Dermis blood vessel endothelial cell (primary cell): ENCODE results near the gene GNRH2. TPM values are rescaled to one million over a fixed set of nuclear protein-coding genes. Genes with fewer than 3 reads are reported as not detected.
"Not testable (repeated sequence)": the region's sequence is repeated elsewhere in the genome, so short reads cannot be mapped to it uniquely, and the experiment has no call there.

ENCODE experiments used
- DNase-seq: peaks from one replicate; pipeline ENCODE4 v3.0.0; 2010
- total RNA-seq: library from RNA; depleted of rRNA; stranded (reverse); fragments of >200 nt; gene quantifications from 2 replicates; pipeline ENCODE4 v1.2.3, GENCODE V29; 2014

The GNRH2 gene
- total RNA-seq, 1 donor from 2014 or later = not detected

DNA sequence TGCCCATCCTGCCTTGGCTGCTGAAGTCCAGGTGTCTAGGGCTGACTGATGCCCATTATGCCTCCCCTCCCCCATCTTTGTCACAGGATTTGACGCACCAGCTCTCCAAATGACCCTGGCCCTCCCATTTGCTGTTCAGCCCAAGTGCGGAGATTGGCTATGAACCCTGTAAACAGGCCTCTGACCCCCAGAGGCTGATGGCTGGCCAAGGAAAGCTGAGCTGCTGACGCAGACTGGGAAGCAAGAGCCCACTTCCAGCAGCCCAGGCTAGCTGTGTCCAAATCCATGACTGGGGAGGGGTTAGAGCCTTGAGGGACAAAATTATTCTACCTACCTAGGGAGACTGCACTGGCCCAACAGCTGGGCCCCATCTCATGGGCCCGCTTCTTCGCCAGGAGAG is 797 bp upstream of the GNRH2 start:
- no peak for DNase-seq

DNA sequence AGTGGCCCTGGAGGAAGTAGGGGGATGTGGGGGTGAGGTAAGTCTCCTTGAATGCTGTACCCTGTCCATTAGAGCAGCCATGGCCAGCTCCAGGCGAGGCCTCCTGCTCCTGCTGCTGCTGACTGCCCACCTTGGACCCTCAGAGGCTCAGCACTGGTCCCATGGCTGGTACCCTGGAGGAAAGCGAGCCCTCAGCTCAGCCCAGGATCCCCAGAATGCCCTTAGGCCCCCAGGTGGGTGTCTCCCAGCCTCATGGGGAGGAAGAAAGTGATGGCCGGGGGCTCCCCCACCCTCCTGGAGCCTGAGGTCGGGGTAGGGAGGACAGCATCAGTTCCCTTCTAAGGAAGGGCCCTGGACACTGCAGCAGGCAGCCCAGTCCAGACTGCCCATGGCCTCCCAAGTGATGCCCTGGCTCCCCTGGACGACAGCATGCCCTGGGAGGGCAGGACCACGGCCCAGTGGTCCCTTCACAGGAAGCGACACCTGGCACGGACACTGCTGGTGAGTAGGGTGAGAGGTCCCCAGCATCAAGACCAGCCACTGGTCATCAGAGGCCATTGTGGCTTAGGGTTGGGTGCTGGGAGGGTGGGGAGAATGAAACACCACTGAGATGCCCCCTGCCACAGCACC is 1.0 kb downstream of the GNRH2 start:
- no peak for DNase-seq

DNA sequence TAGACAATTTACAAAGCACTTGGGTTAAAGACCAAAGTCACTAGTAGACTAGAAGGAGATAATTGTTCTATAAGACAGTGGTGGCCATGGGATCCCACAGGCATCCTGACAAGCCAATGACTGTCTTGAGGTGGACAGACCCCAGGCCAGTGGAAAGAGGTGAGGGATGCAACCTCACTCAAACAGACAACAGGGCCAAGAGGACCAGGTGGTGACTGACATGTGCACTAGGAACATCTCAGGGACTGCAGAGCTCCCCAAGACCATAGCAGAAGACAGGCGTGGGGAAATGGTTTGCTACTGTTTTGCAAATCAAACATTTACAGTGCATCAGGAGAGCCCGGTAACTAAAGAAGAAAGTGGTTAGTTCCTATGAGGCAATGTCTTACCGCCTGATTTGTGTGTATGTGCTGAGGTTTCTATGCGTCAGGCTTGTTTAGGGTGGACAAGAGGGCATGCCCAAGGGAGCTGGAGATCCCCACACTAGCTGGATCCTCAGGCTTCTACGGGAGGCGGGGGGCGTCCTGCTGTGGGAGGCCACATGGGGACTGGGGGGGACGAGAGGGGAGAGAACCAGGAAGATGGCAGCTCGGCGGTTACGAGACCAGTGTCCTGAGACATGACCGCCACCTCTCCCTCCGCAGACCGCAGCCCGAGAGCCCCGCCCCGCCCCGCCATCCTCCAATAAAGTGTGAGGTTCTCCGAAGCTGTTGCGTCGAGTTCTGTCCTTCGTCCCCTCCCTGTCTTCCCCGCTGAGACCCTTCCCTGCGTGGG is 1.8 kb downstream of the GNRH2 start:
- DNase-seq = no peak

DNA sequence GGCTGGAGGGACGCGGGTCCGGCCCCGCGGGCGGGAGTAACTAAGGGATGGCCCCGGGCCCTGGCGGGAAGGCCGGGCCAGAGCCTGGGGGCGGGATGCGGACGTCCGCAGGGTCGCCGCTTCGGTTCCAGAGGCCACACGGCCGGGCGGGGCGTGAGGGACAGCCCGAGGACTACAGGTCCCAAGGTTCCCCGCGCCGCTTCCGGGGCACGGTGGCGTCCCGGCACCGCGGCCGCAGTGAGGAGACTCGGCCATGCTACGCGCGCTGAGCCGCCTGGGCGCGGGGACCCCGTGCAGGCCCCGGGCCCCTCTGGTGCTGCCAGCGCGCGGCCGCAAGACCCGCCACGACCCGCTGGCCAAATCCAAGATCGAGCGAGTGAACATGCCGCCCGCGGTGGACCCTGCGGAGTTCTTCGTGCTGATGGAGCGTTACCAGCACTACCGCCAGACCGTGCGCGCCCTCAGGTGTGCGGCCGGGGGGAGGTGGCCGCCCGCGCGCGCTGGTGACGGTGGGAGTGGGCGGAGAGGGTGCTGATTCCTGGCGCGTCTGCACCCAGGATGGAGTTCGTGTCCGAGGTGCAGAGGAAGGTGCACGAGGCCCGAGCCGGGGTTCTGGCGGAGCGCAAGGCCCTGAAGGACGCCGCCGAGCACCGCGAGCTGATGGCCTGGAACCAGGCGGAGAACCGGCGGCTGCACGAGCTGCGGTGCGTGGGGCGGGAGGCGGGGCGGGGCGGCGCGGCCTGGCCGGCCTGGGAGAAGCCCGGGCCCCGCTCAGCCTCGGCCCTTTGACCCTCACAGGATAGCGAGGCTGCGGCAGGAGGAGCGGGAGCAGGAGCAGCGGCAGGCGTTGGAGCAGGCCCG is 2.6 kb downstream of the GNRH2 start, which contains the start of gene MRPS26:
Gene MRPS26 (plus strand): TSS at position 237 of the 861 bp plus-strand sequence. CDS start 17 bp downstream, at position 254.
- peak; percentile 89 for DNase-seq

DNA sequence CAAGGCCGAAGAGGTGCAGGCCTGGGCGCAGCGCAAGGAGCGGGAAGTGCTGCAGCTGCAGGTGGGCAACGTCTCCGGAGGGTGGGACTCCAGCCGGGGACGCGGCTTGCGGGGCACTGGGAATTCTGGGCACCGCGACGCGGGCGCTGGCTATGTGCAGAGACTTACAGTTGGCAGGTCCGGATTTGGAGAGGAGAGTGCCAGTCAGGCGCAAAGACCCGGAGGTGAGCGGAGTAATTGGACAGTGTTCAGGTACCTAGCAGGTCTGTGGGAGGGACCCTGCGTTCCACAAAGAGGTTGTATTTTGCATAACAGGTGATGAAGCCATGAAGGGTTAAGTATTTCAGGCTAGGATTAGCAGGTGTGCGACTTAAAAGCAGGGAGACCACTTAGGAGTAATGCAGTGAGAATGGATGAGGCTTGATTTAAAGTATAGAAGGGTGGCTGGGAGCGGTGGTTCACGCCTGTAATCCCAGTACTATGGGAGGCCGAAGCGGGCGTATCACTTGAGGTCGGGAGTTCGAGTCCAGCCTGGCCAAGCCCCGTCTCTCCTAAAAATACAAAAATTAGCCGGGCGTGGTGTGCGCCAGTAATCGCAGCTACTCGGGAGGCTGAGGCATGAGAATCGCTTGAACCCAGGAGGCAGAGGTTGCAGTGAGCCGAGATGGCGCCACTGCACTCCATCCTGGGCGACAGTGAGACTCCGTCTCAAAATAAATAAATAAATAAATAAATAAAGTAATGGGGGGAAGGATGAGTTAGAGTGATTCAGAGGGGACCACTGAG is 3.4 kb downstream of the GNRH2 start:
- DNase-seq = no peak

DNA sequence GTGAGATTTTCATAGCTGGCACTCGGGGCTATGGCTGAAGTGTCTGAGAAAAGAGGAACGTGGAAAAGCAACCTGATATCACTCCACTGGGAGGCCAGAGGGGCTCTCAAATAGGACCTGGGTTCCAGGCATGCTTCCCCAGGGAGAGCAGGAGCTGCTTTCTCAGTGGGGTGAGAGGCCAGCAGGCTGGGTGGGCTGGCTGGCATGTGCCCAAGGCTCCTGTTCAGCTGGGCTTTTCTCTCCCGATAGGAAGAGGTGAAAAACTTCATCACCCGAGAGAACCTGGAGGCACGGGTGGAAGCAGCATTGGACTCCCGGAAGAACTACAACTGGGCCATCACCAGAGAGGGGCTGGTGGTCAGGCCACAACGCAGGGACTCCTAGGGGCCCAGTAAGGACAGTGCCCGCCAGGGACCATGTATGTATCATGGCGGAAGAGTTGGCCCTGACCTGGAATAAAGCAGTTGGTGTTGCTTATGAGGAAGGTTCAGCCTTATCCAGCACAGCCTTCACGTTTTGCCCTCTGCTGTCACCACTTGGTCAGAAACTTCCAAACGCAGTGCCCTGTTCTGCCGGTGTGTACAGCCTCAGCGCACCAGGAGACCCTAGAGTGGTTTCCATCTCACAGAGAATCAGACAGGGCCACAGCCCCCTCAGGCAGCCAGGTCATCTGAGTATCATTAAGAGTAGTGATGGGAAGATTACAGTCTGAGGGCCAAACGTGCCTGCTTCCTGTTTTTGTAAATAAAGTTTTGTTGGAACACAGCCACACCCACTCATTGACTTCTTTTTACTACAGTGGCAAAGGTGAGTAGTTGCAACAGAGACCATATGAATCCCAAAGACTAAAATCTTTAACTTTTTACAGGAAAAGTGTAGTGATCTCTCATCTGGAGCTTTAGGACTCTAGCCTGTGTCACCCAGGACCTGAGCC is 4.3 kb downstream of the GNRH2 start:
- no peak for DNase-seq

DNA sequence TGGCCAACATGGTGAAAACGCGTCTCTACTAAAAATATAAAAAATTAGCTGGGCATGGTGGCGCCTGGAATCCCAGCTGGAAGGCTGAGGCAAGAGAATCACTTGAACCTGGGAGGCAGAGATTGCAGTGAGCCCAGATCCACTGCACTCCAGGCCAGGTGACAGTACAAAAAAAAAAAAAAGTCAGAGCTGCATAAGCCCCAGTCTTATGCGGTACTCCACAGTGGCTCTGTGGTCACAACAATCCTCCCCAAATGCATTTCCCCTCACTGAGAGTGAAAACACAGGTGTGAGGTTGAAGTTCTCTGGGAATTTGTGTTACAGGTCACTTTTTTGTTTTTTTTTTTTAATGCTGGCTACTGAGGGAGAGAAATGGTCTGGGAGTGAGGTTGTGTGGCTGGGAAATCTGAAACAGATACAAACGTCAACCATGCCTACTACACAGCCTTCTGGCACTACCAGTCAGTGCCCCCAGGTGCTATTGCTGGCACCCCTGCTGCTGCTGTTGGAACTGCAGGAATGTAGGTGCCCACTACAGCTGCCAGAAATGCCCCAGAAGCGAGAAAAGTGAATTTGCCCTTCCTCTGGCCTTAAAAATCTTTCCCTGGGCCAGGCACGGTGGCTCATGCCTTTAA is 8.1 kb downstream of the GNRH2 start:
- no peak for DNase-seq

DNA sequence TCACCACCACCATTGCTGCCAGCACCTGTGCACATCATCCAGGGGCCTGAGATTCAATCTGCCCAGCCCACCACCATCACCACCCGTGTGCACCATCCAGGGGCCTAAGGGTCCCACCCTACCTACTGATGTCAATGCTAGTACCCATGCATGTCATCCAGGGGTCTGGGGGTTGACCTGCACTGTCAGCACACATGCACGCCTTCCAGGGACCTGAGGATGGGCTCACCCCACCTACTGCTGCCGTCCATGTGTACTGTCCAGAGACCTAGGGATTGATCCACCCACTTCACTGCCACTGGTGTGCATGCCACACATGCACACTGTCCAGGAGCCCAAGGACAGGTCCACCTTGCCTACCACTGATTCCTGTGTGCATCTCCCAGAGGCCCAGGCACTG is 16.1 kb downstream of the GNRH2 start:
- DNase-seq = no peak

DNA sequence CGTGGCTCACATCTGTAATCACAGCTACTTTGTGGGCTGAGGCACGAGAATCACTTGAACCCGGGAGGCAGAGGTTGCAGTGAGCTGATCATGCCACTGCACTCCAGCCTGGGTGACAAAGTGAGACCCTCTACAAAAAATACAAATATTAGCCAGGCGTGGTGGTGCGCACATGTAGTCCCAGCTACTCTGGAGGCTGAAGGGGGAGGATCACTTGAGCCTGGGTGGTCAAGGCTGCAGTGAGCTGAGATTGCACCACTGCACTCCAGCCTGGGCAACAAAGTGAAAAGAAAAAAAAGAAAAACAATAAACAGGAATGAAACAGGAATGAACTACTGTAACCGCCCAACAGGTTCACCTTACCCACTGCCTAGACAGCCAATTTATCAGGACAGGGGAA is 20.7 kb downstream of the GNRH2 start:
- not testable (repeated sequence) for DNase-seq

DNA sequence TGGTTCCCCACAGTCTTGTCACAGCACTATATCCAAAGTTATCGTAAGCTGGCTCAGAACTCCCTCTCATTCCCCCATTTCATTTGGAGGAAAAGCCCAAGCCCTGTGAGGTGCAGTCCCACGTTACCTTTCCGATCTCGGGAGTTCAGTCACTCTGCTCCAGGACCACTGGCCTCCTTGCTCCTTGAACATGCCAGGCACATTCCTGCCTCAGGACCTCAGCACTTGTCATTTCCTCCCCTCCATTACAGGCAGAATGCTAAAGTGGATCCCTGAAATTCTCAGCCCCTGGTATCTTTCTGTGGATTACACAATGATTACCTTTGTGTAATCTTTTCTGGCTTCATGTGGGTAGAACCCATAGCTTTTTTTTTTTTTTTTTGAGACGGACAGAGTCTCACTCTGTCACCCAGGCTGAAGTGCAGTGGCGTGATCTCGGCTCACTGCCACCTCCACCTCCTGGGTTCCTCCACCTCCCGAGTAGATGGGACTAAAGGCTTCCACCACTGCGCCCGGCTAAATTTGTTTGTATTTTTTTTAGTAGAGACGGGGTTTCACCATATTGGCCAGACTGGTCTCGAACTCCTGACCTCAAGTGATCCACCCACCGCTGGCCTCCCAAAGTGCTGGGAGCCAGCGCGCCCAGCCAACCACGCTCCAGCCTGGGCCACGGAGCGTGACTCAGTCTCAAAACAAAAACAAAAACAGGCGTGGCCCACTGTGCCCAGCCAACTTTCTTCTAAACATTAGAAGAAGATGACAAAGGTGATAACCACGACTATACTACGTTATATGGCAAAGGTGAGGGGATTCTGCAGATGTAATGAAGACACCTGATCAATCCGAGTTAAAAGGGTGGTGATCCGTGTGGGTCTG is 24.0 kb downstream of the GNRH2 start:
- no peak for DNase-seq

DNA sequence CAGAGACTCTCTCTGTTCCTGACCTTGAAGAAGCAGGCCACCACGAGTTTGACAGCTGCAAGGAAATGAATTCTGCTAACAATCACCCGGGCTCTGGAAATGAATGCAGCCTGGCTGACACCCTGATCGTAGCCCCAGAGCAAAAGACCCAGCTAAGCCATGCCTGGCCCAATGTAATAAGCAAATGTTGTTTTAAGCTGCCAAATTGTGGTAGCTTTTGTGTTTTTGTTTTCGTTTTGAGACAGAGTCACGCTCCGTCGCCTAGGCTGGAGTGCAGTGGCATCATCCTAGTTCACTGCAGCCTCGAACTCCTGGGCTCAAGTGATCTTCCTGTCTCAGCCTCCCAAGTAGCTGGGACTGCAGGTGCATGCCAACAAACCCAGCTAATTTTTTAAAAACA is 24.7 kb downstream of the GNRH2 start:
- DNase-seq = no peak

DNA sequence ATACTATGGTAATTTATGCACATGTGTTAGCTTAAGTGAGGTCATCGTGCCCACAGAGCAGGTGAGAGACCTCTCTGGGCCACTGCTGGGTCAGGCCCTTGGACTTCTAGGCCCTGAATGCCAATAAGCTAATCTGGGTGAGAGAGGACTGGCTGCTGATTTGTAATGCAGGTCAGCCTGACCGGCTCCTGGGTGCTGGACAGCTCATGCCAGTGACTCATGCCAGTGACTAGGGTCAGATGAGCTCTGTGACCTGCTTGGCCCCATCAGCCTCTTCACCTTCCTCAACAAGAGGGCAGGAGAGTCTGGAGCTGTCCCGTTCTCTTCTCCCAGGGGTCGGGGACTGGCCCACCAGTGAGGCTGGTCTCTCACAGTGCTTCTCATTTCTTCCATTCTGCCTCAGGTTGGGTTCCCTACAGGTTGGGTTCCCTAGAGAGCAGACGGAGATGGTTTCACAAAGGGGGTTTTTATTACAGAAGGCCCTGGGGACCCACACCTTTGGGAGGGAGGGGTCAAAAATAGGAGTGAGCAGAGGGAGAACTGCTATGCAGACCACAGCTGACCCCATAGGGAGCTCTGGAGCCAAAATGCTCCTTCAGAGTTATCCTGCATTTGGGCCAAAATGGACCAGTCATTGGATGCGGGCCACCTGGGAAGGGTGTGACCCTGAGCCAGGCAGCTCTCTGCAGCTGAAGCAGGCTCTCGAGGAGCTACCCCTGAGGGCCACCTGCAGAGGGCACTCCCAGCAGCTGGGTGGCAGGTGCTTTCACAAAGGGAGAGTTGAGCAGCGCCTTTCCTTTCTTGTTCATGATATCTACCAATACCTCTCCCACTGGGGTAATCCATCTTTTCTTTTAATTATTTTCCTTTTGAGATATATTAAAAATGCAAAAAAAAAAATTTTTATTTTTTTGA is 25.8 kb downstream of the GNRH2 start:
- DNase-seq = no peak

DNA sequence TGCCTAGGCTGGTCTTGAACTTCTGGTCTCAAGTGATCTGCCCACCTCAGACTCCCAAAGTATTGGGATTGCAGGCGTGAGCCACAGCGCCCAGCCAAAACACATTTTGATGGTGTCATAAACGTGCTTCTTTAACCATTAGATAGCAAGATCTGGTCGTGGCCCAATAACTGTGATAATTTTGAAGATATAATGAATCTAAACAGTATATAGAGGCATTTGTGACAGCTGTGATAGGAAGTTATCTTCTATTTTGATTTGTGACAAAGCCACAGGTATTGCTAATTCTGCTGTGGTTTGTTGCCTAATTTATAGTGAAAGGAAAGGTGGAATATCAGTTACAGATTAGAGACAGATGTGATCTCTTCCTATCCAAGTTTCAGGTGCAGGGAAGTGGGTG is 27.3 kb downstream of the GNRH2 start:
- DNase-seq = no peak

DNA sequence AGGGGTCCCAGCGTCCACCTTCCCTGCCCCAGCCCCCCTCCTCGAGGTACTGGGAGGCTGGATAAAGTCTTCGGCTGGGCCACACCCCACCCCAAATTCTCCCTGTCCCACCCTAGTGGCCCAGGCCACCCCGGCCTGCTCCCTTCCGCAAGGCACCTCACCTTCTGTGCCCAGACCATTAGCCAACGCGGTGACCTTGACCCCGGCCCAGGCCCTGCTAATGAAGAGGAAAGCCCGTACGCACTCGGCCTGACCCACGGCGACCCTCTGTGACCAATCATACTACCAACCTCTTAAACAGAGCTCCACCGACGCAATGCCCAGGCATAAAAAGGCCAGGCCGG is 27.8 kb downstream of the GNRH2 start:
- DNase-seq = no peak

DNA sequence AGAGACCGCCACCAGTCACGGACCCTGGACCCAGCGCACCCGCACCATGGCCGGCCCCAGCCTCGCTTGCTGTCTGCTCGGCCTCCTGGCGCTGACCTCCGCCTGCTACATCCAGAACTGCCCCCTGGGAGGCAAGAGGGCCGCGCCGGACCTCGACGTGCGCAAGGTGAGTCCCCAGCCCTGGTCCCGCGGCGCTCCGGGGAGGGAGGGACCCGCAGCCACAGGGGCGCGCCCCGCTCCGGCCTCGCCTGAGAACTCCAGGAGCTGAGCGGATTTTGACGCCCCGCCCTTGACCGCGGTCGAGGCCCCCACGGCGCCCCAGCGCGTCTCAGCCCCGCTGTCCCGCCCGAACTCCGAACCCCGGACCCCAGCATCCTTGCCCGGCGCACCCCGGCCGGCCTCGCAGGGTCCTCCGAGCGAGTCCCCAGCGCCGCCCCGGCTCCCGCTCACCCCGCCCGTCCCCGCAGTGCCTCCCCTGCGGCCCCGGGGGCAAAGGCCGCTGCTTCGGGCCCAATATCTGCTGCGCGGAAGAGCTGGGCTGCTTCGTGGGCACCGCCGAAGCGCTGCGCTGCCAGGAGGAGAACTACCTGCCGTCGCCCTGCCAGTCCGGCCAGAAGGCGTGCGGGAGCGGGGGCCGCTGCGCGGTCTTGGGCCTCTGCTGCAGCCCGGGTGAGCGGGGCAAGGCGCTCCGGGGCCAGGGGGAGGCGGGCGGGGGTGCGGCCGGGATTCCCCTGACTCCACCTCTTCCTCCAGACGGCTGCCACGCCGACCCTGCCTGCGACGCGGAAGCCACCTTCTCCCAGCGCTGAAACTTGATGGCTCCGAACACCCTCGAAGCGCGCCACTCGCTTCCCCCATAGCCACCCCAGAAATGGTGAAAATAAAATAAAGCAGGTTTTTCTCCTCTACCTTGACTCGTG is 28.4 kb downstream of the GNRH2 start, which contains the start of gene OXT:
Gene OXT (plus strand): TSS at position 11 of the 920 bp plus-strand sequence. CDS start 36 bp downstream, at position 47.
- peak; percentile 31 for DNase-seq

DNA sequence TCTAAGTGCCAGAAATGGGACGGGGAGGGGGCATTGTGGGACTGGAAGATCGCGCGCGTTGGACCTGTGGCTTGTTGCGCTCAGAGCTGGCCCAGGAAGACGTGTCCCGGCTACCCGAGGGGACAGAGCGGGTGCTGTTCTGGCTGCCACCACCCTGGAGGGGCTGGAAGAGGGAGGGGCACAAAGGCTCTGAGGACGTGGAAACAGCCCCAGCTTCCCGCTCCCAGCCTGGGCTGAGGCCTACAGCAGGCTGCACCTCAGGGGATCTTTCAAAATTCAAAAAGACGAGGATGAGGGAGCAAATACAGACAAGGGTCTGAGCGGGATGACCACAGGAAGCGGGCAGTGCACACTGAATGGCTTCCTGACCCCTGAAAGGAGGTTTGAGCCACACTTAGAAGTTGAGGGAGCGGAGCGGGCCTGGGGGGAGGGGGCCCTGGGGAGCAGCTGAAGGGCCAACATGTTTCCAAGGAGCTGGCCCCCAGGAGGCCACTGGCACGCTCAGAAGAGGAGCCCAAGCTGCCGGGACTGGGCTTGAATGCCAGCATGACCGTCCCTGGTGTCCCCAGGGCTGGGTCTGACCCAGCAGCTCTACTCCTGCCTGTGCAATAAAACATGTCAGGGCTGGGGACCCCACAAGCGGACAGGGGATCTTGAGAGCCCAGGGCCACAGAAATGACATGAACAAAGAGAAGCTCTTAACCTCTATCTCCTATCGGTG is 29.3 kb downstream of the GNRH2 start:
- no peak for DNase-seq

DNA sequence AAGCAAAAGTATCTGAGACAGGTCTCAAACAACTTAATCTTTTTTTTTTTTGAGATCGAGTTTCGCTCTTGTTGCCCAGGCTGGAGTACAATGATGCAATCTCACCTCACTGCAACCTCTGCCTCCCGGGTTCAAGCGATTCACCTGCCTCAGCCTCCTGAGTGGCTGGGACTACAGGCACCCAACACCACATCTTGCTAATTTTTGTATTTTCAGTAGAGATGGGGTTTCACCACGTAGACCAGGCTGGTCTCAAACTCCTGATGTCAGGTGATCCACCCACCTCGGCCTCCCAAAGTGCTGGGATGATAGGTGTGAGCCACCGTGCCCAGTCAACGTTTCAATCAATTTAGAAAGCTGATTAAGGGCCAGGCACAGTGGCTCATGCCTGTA is 29.8 kb downstream of the GNRH2 start:
- DNase-seq = not testable (repeated sequence)
